ENCODE data around the gene UBE2D1. TPM values are rescaled to one million over a fixed set of nuclear protein-coding genes. Genes with fewer than 3 reads are reported as not detected.
A peak's percentile ranks its signal among the peaks of the same experiment; 100 is the strongest.

UBE2D1 gene
- total and polyA plus RNA-seq, 9 of the 15 experiments (the other 6 are each of a cell fraction or from before 2014, with no cell fraction given), result 4.1 to 24.4 (median 12.3) TPM

DNA sequence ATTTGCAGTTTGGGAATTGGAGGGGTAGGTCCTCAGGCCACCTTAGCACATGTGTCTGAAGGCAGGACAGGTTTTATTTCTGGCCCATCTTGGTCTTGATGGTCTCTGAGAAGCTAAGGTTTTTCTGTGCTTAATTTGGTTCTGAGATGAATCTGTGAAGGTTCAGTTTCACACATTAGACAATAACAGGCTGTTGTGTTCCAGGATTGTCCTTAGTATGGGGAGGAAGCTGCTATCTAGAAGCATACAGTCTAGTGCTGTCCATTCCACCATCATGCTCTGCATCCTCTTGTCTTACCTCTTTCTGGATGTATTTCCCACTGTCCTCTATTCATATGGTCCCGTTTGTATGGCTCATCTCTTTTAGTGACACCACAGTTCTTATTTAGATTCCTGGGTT is 7.1 kb downstream of the UBE2D1 start:
- WGBS (ENCODE audit: insufficient coverage, low coverage, missing lambda C conversion rate), result 35% methylated on average over 1 of the region's 1 CpG
- H3K79me2 ChIP-seq (ENCODE audit: control insufficient read depth, insufficient read depth, low read length), result peaks cover 17% of the 10 kb centered on the region; the same call in 2 of the 3 replicates

More for the DNA sequence above, 7.1 kb downstream of the UBE2D1 start:
- Histone ChIP-seq H3K9ac (ENCODE audit: insufficient read depth in 1 of 2, low read depth in 2 of 2, low read length in 2 of 2) (no peak overlapping the region), H3K36me3 (ENCODE audit: control insufficient read depth, insufficient read depth, low read length) (no peaks in the 10 kb centered on the region; the same call in 2 of the 3 replicates), H3K9me3 (replicated peaks; ENCODE audit: control insufficient read depth, insufficient read depth, low read depth, low read length) (no peaks in the 10 kb centered on the region), H4K20me1 (replicated peaks; ENCODE audit: control insufficient read depth, insufficient read depth, low read length) (no peaks in the 10 kb centered on the region), H3K4me2 (ENCODE audit: insufficient read depth, low read length) (no peak overlapping the region), H3K4me3 (no peak overlapping the region), H3K27ac (ENCODE audit: extremely low read depth, low read depth, low read length) (no peak overlapping the region), H3K9me1 (ENCODE audit: control insufficient read depth, insufficient read depth, low read length) (peaks cover 4% of the 10 kb centered on the region), H2AFZ (ENCODE audit: low read depth, low read length) (no peak overlapping the region), H3K27me3 (ENCODE audit: control insufficient read depth in 2 of 2, insufficient read depth in 2 of 2, low read length in 2 of 2) (no peaks in the 10 kb centered on the region), H3K4me1 (replicated peaks in 1 of 2; ENCODE audit: control insufficient read depth in 2 of 2, insufficient read depth in 2 of 2, low read length in 2 of 2) (no peaks in the 10 kb centered on the region)
- CTCF ChIA-PET (ENCODE audit: low intra/inter-chr PET ratio), result no interaction called here
- no peak for TF ChIP-seq SRSF7 (optimal IDR thresholded peaks at IDR 0.05; ENCODE audit: low read depth, low read length)
- no peak for TF ChIP-seq FOXA1 (IDR thresholded peaks at IDR 0.05; ENCODE audit: borderline replicate concordance)
- TF ChIP-seq ZNF707 (CRISPR knock-in tag; conservative IDR thresholded peaks at IDR 0.05), result no peak
- no peak for TF ChIP-seq USF1 (CRISPR knock-in tag; IDR thresholded peaks at IDR 0.05)
- TF ChIP-seq CHD4 (IDR thresholded peaks at IDR 0.05; ENCODE audit: insufficient read depth, insufficient replicate concordance, low read depth, low read length, poor library complexity, severe bottlenecking), result no peak
- no peak for TF ChIP-seq NONO (IDR thresholded peaks at IDR 0.05; ENCODE audit: low read depth in 2 of 2, low read length in 1 of 2)
- TF ChIP-seq BRF1 (IDR thresholded peaks at IDR 0.05; ENCODE audit: borderline replicate concordance, extremely low read depth, insufficient read length), result no peak
- TF ChIP-seq PRPF4 (IDR thresholded peaks at IDR 0.05; ENCODE audit: insufficient read depth, low read depth, low read length, poor library complexity, severe bottlenecking), result no peak
- TF ChIP-seq SRSF9 (IDR thresholded peaks at IDR 0.05; ENCODE audit: borderline replicate concordance, low read depth, low read length), result no peak
- POLR2A ChIA-PET, result interaction anchor here (1.2 kb wide), 1 partner anchor 73 kb away, joined by 3 read pairs; the partner anchor contains the start of gene CISD1
- ATAC-seq, result peak; percentile 55; the same call in 1 of the 3 replicates
- FAIRE-seq, result no peak
- no TSS peak for BruUV-seq (replicated peaks)
- no peak for DNase-seq (ENCODE audit: extremely low read depth in 1 of 4, low spot score in 3 of 4)
- intact Hi-C loops (cut with micrococcal nuclease) (no loop called here), in situ Hi-C loops (cut with MboI) (no loop called here)

Measured in K562 (cell line).